ENCODE results near the gene CALCOCO2.
"Not testable (repeated sequence)": the region's sequence is repeated elsewhere in the genome, so short reads cannot be mapped to it uniquely, and the experiment has no call there.

The CALCOCO2 gene

GRCh38 chr17:48818361-48818841 lies 12.4 kb upstream of the CALCOCO2 start:
- peaks cover 9% of the 10 kb centered on the region; the same call in 1 of the 2 replicates for H3F3A ChIP-seq (ENCODE audit: low read depth)
- H2AFZ ChIP-seq (ENCODE audit: low read length), result no peak overlapping the region
- no peaks in the 10 kb centered on the region for H4K20me1 ChIP-seq (ENCODE audit: insufficient read depth, low read length, poor library complexity, severe bottlenecking)
- no peak overlapping the region for H3K4me3 ChIP-seq (ENCODE audit: low read length, poor library complexity, severe bottlenecking)
- H3K9me2 ChIP-seq (replicated peaks; ENCODE audit: low read depth, low read length), result no peaks in the 10 kb centered on the region
- peaks cover 12% of the 10 kb centered on the region for H3K4me1 ChIP-seq (ENCODE audit: insufficient read depth, low read length, poor library complexity, severe bottlenecking)
- no peak overlapping the region for H3K4me2 ChIP-seq (ENCODE audit: low read depth, low read length, poor library complexity, severe bottlenecking)
- TF ChIP-seq EZH2phosphoT487 (IDR thresholded peaks at IDR 0.05; ENCODE audit: borderline replicate concordance) (no peak), CTCF (conservative IDR thresholded peaks at IDR 0.05; ENCODE audit: low read length) (no peak)
- H3K79me2 ChIP-seq (ENCODE audit: insufficient read depth, low read length), result no peaks in the 10 kb centered on the region
- no peaks in the 10 kb centered on the region for H3K9me3 ChIP-seq (ENCODE audit: insufficient read depth, low read depth, low read length)
- H3K36me3 ChIP-seq (ENCODE audit: insufficient read depth, low read length), result no peaks in the 10 kb centered on the region
- H3K27me3 ChIP-seq (ENCODE audit: insufficient read depth, low read length, poor library complexity, severe bottlenecking), result no peaks in the 10 kb centered on the region
- no peak overlapping the region for H3K9ac ChIP-seq (ENCODE audit: low read depth, low read length, poor library complexity, severe bottlenecking)

- Histone ChIP-seq H2AFZ (ENCODE audit: low read length) (no peak overlapping the region), H3K9ac (ENCODE audit: low read depth, low read length, poor library complexity, severe bottlenecking) (no peak overlapping the region), H4K20me1 (ENCODE audit: insufficient read depth, low read length, poor library complexity, severe bottlenecking) (no peaks in the 10 kb centered on the region), H3K79me2 (ENCODE audit: insufficient read depth, low read length) (no peaks in the 10 kb centered on the region), H3F3A (ENCODE audit: low read depth) (peaks cover 9% of the 10 kb centered on the region; the same call in 1 of the 2 replicates), H3K9me3 (ENCODE audit: insufficient read depth, low read depth, low read length) (no peaks in the 10 kb centered on the region), H3K4me2 (ENCODE audit: low read depth, low read length, poor library complexity, severe bottlenecking) (no peak overlapping the region), H3K36me3 (ENCODE audit: insufficient read depth, low read length) (no peaks in the 10 kb centered on the region), H3K27me3 (ENCODE audit: insufficient read depth, low read length, poor library complexity, severe bottlenecking) (no peaks in the 10 kb centered on the region), H3K4me3 (ENCODE audit: low read length, poor library complexity, severe bottlenecking) (no peak overlapping the region), H3K9me2 (replicated peaks; ENCODE audit: low read depth, low read length) (no peaks in the 10 kb centered on the region), H3K4me1 (ENCODE audit: insufficient read depth, low read length, poor library complexity, severe bottlenecking) (peaks cover 12% of the 10 kb centered on the region)
- TF ChIP-seq EZH2phosphoT487 (IDR thresholded peaks at IDR 0.05; ENCODE audit: borderline replicate concordance) (no peak), CTCF (conservative IDR thresholded peaks at IDR 0.05; ENCODE audit: low read length) (no peak)
Observed at GRCh38 chr17:48819466-48819865, 11.4 kb upstream of the CALCOCO2 start.

- H2AFZ ChIP-seq (ENCODE audit: low read length); H3K4me3 ChIP-seq (ENCODE audit: low read length, poor library complexity, severe bottlenecking); H3K9ac ChIP-seq (ENCODE audit: low read depth, low read length, poor library complexity, severe bottlenecking); H3K79me2 ChIP-seq (ENCODE audit: insufficient read depth, low read length); H3K36me3 ChIP-seq (ENCODE audit: insufficient read depth, low read length); H3K9me3 ChIP-seq (ENCODE audit: insufficient read depth, low read depth, low read length); H3K9me2 ChIP-seq (replicated peaks; ENCODE audit: low read depth, low read length); H3K4me1 ChIP-seq (ENCODE audit: insufficient read depth, low read length, poor library complexity, severe bottlenecking); H3K4me2 ChIP-seq (ENCODE audit: low read depth, low read length, poor library complexity, severe bottlenecking); H4K20me1 ChIP-seq (ENCODE audit: insufficient read depth, low read length, poor library complexity, severe bottlenecking); H3K27me3 ChIP-seq (ENCODE audit: insufficient read depth, low read length, poor library complexity, severe bottlenecking); H3F3A ChIP-seq (ENCODE audit: low read depth): not testable (repeated sequence)
Observed at GRCh38 chr17:48820936-48821335, 9.9 kb upstream of the CALCOCO2 start.
